ENCODE measurements around the gene SLC13A2.
"Not testable (repeated sequence)": the region's sequence is repeated elsewhere in the genome, so short reads cannot be mapped to it uniquely, and the experiment has no call there.

Gene SLC13A2

DNA sequence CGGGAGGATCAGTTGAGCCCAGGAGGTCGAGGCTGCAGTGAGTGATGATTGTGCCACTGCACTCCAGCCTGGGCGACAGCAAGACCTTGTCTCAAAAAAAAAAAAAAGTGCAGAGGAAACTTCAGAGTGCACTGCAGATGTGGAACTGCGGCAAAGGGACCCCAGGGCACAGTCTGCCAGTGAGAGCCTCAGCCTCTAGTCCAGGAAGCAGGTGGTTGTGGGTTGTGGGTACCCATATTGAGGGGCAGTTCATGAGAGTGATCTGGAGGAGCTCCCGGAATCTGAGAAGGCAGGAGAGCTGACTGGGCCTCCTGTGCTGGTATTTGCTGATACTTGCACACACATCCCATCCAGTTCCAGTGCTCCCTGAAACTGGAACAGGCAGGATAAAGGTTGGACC is 45.8 kb downstream of the SLC13A2 start:
- no peak for DNase-seq

DNA sequence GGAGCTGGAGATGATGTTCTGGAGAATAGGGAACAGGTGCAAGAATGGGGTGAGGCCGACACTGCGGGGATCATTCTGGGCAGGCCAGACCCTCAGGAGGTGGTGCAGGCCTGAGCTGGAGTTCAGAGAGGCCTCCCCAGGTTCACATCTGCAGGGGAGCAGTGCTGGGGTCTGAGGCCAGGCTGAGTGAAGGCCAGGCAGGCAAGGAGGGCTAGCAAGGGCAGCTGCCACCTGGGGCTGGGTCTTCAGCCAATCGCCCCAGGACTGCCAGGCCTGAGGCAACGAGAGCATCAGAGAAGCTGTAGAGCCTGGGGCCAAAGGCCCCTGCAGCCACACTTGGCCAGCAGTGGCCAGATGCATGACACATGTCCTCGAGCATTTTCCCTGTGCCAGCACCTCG is 47.2 kb downstream of the SLC13A2 start:
- DNase-seq, result no peak

DNA sequence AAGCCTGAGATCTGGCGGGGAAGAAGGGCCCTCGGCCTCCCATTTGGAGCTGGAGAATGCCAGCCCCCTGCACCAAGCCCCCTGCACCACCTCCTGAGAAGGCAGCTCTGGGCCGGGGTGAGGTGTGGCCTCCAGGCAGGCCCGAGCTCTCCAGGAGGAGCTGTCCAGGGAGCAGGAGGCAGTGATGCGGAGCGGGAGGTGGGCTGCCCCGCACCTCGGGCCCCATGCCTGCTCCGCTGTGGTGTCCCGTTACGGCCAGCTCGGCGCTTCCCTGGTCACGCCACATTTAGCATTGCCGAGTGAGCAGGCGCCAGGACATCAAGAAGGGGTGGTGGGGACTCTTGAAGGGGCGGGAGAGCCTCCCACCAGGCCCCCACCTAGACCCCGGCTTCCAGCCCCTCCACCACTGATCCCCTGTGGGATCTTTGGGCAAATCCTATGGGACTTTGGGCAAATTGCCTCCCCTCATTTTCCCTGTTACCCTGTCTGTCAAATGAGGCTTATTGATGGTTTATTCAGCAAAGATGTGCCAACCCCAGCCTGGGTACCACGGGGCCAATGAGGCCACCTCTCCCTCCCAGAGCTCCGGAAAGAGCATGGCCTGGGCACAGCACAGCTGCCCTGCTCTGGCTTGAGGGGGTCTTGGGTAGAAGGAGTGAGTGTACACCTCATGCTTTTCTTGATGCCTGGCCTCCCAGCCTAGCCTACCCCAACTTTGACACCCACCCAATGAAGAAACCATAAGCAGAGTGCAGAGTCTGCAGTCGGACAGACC is 48.1 kb downstream of the SLC13A2 start:
- DNase-seq, result no peak

DNA sequence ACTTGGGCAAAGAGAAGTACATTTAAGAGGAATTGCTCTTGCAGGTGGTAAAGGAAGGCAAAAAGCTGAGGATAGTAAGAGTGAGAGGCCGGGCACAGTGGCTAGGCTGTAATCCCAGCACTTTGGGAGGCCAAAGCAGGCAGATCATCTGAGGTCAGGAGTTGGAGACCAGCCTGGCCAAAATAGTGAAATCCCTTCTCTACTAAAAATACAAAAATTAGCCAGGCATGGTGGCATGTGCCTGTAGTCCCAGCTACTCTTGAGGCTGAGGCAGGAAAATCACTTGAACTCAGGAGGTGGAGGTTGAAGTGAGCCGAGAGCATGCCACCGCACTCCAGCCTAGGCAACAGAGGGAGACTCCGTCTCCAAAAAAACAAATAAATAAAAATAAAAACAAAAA is 48.8 kb downstream of the SLC13A2 start:
- not testable (repeated sequence) for DNase-seq

DNA sequence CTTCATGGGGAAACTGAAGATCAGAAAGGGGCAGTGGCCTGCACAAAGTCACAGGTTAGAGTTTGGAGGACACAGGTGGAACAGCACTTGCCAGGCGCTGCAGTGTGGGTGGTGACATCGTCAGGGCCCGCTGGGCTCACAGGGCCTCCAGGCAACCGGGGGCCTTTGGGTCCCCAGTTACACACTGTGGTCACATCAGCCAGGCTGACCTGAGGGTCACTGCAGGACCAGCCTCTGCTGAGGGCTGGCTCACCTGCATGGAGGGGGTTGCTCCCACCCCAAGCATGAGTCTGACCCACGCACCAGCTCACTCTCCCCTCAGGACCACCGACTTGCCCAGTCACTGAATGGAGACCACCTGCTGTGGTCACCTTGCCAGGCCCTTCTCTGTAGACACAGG is 49.7 kb downstream of the SLC13A2 start:
- no peak for DNase-seq

DNA sequence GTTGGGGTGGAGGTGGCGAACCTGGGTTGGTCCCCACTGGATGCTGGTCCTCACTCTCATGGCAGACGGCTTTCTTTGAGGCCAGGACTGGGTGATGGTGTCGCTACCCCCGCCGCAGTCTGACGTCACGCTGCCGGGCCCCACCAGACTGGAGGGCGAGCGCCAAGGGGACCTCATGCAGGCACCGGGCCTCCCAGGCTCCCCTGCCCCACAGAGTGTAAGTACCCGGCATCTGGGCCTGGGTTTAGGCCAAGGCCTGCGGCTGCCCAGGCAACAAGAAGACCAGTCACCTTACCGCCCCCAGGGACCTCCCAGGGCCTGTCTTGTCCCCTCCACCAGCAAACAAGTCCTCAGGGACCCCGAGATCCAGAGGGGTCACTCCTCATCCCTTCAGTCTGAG is 50.4 kb downstream of the SLC13A2 start:
- DNase-seq, result no peak

DNA sequence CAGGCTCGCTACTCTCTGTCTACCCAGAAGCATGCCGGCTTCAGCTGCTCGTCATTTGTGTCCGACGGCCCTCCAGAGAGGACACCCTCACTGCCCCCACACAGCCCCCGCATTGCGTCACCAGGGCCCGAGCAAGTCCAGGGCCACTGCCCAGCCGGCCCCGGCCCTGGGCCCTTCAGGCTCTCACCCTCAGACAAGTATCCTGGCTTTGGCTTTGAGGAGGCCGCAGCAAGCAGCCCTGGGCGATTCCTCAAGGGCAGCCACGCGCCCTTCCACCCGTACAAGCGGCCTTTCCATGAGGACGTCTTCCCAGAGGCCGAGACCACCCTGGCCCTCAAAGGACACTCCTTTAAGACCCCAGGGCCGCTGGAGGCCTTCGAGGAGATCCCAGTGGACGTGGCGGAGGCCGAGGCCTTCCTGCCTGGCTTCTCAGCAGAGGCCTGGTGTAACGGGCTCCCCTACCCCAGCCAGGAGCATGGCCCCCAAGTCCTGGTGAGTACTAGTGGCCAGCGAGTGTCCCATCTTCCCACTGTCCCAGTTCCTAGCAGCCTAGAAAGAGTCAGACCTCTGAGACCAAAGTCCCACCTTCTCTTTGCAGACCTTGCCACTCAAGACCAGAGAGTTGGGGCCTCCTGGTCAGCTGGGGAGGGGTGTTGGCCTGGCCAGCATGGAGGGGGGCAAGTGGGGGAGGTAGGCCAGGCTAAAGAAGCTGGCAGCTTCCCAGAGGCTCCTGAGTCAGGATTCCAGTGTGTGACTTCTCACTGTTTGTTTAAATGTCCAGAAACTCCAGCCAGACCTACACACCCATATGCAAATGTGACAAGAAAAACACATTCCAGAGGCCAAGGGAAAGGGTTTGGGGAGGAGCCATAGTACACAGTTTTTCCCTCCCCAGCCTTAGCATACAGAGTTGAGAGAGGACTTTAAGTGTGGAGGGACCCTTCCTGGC is 51.3 kb downstream of the SLC13A2 start:
- DNase-seq, result no peak

DNA sequence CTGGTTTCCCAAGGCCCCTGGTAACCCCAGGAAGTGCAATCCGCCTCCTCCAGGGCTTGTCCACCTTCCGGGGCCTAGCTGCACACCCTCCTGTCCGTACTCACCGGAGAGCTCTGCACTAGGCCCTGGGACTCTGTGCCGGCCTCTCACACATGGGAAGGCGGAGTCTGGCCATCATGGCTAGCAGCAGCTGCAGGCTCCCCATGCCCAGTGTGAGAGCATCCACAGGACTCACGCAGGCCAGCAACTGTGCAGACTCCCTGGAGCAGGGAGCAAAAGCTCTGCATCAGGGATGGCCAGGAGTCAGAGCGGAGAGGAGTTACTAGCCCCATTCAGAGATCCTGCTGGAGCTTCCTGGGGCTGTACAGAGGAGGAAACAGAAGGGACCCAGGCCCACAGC is 52.9 kb downstream of the SLC13A2 start:
- no peak for DNase-seq

DNA sequence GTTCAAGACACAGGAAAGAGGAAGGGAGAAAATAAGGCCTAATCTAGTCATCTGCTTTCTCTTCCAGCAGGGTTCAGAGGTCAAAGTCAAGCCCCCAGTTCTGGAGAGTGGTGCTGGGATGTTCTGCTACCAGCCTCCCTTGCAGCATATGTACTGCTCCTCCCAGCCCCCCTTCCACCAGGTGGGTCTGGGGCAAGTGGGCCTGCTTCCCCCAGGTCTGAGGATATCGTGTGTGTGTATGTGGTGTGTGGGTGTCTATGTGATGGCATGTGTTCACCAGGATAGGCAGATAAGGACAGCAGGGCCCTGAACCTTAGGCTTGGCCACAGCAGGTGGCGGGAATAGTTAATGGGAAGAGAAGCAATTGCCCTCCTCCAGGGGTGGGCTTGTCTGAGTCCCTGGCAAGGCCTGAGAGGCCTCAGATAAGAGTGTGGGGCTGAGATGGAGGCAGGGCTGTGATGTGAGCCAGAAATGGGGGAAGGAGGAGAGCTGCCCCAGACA is 53.8 kb downstream of the SLC13A2 start:
- DNase-seq, result no peak

DNA sequence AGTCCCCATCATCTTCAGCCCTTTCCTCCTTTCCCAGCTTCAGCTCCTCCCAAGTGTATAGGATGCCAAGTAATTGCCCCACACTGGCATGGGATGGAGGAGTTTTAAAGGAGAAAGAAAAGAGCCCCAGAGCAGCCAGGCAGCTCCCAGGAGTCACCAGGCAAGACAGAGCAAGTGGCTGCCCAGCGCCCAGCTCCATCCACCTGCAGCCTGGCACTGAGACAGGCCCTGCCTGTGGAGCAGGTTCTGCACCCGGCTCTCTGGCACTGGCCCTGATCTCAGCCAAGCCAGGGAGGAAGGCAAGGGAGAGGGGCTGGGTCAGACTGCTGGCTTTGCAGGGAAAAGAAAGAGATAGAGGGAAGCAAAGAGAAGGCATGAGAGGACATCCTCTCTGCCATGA is 54.4 kb downstream of the SLC13A2 start:
- DNase-seq, result no peak

DNA sequence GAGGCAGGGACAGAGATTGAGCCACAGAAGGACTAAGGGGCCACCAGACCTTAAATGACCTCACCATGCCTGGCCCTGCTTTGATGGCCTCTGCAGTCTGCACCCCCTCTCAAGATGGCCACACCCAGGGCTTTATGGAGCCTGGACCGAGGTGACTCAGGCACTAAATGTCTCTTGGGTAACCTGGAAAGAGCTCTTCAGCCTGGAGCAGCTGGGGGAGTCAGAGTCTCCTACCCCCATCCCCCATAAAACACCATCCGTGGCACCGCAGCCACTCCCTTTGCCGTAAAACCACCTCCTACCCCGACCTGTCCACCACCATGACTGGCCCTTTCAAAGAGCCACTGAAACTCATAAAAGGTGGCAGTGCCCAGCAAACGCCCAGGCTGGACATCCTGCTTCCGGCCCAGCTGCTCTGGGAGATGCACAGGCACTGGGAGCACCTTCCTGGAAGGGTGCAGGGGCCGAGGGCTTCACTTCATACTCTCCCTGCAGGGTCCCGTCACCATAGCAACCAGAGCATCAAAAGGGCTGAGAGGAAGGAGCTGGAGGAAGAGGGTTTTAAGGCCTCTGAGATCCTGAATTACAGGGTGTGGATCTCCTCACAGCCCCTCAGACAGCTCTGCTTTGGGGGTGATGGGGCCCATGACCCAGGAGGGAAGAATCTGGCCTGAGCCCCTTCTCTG is 55.0 kb downstream of the SLC13A2 start:
- no peak for DNase-seq

DNA sequence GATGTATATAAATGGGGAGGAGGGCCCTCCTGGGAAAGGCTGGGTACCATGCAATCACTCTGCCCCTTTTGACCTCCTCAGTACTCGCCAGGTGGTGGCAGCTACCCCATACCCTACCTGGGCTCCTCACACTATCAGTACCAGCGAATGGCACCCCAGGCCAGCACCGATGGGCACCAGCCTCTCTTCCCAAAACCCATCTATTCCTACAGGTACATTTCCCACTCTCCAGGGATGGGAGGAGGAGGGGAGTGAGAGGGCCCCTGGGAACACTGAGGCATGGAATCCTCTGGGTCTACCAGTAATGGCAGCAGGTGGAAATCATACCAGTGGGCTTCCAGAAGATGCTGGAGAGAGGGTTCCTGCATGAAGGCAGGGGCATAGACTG is 55.6 kb downstream of the SLC13A2 start:
- DNase-seq, result no peak

DNA sequence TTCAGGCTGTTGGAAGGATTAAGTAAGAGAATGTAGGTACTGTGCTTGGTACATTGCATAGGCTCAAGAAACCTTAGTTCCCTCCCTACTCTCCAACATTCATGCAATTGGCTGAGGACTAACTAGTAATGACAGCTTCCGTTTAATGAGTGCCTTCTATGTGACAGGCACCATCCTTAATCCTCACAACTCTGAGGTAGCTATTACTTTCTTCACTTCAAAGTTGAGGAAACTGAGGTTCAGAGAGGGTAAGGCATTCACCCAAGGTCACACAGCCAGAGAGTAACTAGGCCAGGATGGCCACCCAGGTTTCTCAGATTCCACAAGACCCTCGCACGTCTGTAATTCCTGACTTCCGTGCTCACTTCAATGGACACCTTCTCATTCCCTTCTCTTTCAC is 56.8 kb downstream of the SLC13A2 start:
- DNase-seq, result no peak

DNA sequence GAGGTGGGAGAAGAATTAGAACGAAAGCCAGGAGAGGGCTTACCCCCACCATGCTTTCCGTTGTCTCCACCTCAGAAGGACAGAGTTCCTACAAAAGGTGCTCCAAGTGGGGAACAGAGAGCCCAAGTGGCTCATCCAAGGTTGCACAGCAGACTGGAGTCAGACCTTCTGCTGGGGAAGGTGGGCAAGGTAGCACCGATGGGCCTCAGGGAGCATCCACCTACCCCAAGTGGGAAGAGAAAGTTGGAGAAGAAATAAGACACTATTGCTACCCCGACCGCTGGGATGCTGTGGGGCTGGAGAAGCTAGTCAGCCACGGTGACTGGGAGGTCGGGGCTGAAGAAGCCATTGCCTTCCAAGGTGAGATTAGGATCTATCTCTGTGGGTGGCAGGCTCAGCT is 57.5 kb downstream of the SLC13A2 start:
- DNase-seq, result no peak

DNA sequence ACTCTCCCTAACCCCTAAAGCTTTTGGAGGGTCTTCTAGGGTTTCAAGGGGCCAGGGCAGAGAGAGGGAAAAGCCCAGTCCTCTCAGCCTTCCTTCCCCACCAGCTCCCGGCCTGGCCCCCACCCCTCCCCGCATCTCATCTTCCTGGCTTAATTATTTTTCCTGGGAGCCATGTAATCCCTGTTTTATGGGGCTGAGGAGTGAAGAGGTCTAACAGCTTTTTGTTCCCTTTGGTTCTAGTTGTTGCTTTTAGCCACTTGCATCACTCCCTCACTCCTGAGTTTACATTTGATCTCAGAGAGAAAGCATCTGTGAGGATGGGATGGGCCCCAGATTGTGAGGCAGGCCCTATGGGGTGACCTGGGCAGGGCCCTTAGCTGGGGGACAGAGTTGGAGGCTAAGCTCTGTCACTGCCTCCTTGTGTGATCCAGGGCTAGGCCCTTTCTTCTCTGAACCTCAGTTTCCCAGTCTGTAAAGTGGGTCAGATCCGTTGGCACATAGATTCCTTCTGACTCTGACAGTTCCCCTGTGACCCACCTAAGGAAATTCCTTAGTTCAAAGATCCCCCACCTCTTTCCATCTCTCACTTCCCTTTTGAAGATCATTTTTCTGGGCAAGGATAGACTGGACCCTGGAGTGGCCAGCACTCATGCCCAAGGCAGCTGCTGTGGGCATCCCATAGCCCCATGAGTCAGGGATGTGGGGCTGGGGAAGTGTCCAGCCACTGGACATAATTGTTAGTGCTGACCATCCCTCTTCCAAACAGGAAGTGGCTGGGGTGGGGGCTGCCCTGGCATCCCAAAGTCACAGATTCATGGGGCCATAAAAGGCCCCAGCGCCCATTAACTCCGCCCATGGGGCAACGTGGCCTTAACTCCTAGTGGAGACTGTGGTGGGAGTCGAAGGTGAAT is 58.9 kb downstream of the SLC13A2 start:
- DNase-seq, result no peak

DNA sequence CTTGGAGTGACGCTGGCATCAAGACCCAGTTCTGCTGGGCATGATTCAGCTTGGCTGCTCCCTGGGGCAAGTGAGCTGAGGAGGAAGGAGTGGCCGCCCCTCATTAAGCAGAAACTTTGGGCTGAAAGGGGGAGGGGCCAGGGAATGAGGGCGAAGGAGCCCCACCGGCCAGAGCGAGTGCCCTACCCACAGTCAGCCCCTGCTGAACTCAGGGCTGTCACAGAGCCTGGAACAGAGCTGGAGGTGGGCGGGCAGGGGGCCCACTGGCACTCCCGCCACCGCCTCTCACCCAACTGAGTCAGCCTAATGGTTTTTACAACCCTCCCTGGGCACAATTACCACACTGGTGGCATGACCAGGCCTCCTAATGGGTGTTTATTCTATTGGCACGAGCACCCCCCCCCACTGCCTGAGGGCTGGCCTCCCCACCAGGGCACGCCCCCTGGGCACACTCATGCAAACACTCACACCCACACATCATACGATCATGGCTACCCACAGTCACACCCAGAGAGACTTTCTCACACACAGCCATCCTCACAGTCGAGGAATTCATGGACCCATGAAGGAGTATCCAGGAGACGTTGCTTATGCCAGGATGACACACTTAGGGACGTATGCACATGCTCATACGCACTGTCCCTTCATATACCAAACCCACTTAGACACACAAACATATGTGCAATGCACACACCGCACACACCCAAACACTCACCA is 59.8 kb downstream of the SLC13A2 start:
- no peak for DNase-seq

DNA sequence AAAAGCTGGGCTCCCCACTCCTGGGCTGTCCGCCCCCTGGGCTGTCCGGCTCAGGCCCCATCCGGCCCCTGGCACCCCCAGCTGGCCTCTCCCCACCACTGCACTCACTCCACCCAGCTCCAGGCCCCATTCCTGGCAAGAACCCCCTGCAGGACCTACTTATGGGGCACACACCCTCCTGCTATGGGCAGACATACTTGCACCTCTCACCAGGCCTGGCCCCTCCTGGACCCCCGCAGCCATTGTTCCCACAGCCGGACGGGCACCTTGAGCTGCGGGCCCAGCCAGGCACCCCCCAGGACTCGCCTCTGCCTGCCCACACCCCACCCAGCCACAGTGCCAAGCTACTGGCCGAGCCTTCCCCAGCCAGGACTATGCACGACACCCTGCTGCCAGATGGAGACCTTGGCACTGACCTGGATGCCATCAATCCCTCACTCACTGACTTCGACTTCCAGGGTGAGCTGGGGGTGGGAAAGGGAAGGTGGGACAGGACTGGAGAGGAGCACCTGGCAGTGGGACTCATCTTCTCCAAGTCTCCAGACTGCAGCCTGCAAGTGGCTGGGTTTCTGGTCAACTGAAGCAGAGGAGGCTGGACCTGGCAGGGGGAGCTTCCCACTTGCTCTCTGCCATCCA is 61.4 kb downstream of the SLC13A2 start:
- no peak for DNase-seq

DNA sequence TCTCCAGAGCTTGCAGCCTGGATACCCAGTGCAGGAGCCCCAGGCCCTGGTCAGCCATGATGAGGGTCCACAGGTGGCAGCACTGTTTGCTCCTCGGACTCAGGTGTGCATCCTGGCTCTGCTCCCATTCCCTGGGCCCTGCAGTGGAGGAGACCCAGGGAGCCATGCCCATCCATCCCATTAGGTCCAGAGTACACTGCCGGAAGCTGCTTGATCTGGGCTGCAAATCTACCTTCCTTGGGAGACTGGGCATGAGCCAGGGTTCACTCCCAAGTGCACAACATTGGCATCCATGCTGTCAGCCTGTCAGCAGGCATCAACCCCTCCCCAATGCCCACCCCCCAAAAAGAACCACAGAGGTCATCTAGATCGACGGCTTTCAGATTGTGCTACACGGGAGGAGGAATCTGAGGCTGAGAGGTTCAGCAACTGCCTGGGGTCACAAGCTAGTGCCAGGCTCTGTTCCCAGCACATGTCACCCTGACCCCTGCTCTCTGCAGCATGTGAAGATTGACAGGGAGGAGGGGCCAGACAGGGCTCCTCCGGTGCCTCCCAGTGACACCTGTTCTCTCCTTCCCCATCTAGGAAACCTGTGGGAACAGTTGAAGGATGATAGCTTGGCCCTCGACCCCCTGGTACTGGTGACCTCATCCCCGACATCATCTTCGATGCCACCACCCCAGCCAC is 63.2 kb downstream of the SLC13A2 start:
- no peak for DNase-seq

DNA sequence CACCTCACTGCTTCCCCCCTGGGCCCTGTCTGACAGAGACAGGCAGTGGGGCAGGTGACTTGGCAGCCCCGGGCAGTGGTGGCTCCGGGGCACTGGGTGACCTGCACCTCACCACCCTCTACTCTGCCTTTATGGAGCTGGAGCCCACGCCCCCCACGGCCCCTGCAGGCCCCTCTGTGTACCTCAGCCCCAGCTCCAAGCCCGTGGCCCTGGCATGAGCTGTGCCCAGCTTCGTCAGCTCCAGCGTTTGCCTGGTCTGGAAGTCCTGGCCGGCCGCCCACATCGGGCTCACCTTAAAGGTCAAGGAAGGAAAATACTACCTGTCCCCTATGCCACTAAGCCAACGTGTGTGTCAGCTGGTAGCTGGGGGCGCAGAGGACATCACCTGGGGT is 63.8 kb downstream of the SLC13A2 start:
- no peak for DNase-seq

DNA sequence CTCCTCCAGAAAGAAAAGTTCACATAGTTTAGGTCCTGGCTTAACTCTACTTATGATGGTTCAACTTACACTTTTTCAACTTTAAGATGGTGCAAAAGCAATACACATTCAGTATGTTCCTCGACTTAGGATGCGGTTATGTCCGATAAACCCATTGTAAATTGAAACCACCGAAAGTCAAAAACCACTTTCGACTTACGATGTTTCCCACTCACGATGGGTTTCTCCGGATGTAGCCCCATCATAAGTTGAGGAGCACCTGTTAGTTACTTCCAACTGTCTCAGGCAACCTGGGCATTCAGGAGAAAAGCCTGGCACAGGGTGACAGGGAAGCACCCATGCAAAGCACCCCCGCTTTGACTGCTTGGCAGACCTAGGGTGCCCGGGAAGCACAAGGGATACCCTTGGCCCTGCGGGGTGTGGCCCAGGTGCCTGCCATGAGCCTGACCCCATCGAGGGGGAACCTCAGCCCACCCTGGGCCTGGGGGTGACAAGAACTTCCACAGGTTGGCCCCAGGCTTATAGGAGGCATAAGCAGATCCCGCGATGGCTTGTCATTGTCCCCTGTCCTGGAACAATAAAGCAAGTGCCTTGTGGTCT is 65.0 kb downstream of the SLC13A2 start:
- DNase-seq, result no peak

Measured in CD4-positive, alpha-beta T cell treated with Interleukin-17A for 4 hours (primary cell).